A549 (cell line): ENCODE measurements around the gene CD82. TPM values are rescaled to one million over a fixed set of nuclear protein-coding genes. Genes with fewer than 3 reads are reported as not detected.

ENCODE experiments used
- ATAC-seq, 2 experiments: fragments of 200-7000 bp in 1 of 2; fragments of >200 bp in 1 of 2; cut with Nextera tagmentation in 1 of 2; cut with Tn5 transposase in 1 of 2; 3 replicates each; pipeline versions ENCODE4 v1.8.0 to v1.9.1; 2018 to 2020; ENCODE audit warnings: mild to moderate bottlenecking in 1 of 2, moderate library complexity in 1 of 2
- CTCF ChIA-PET: fragments of 300-600 bp; sonication (Branson Sonifier 250); formaldehyde crosslinking; extraction: SDS; loops from one replicate; lab custom pipeline; 2021; ENCODE audit warnings: antibody characterized with exemption, inconsistent platforms; lab: Yijun Ruan, JAX
- POLR2A ChIA-PET: fragments of 350-600 bp; formaldehyde crosslinking; extraction: SDS; loops from one replicate; lab custom pipeline; 2021; ENCODE audit warnings: antibody characterized with exemption, inconsistent platforms; lab: Yijun Ruan, JAX
- DNase-seq, 2 experiments: peaks; one replicate each; pipeline versions ENCODE4 v3.0.0 to v3.0.0-alpha.2; 2011 to 2016; ENCODE audit warnings: low read depth in 1 of 2, low spot score in 1 of 2
- FAIRE-seq: peaks from 2 replicates; lab custom pipeline; 2011; peaks lifted over from hg19 to GRCh38; lab: Jason Lieb, UNC
- H3K27ac ChIP-seq, 2 experiments: fragments of >200 bp; sonication (Bioruptor Twin); formaldehyde crosslinking; 3 replicates each; pipeline ENCODE4 v1.5.1; 2016 to 2017
- H3K4me1 ChIP-seq: fragments of >200 bp; sonication (Bioruptor Twin); formaldehyde crosslinking; 3 replicates; pipeline ENCODE4 v1.6.1; 2016
- H3K4me2 ChIP-seq: fragments of >200 bp; sonication (Bioruptor Twin); formaldehyde crosslinking; 3 replicates; pipeline ENCODE4 v1.6.1; 2016
- H3K4me3 ChIP-seq: fragments of >200 bp; sonication (Bioruptor Twin); formaldehyde crosslinking; 3 replicates; pipeline ENCODE4 v1.5.1; 2016
- H3K9me3 ChIP-seq: fragments of >200 bp; sonication (Bioruptor Twin); formaldehyde crosslinking; 3 replicates; pipeline ENCODE4 v1.6.1; 2016
- EP300 ChIP-seq, 2 experiments: fragments of >200 bp; sonication (Bioruptor Twin); formaldehyde crosslinking; IDR thresholded peaks; 2 replicates in 1 of 2; 3 replicates in 1 of 2; pipeline ENCODE4 v1.6.1; 2016 to 2017
- HEYL ChIP-seq: fragments of 250-450 bp; sonication (Bioruptor Pico); IDR thresholded peaks from 2 replicates; pipeline ENCODE4 v1.8.0; 2021; ENCODE audit warnings: mild to moderate bottlenecking, moderate library complexity
- HOXA7 ChIP-seq: fragments of 250-450 bp; sonication (Bioruptor Pico); IDR thresholded peaks from 2 replicates; pipeline ENCODE4 v1.5.0; 2020; ENCODE audit warnings: mild to moderate bottlenecking, moderate library complexity
- HOXB5 ChIP-seq: fragments of 250-450 bp; sonication (Bioruptor Pico); IDR thresholded peaks from 2 replicates; pipeline ENCODE4 v1.5.0; 2020; ENCODE audit warnings: mild to moderate bottlenecking, moderate library complexity
- KDM1A ChIP-seq: fragments of 200-600 bp; sonication (generic); IDR thresholded peaks from 2 replicates; pipeline ENCODE4 v1.6.1; 2016; ENCODE audit warnings: low read depth, mild to moderate bottlenecking
- NFE2L2 ChIP-seq: fragments of 150-350 bp; conservative IDR thresholded peaks from 2 replicates; pipeline ENCODE4 v1.6.1; 2014; ENCODE audit warnings: low read length
- PHF8 ChIP-seq: fragments of 200-600 bp; sonication (generic); IDR thresholded peaks from 2 replicates; pipeline ENCODE4 v1.6.1; 2016; ENCODE audit warnings: low read depth, mild to moderate bottlenecking, antibody characterized with exemption, moderate library complexity, borderline replicate concordance
- RARB ChIP-seq: fragments of 250-450 bp; sonication (Bioruptor Pico); IDR thresholded peaks from 2 replicates; pipeline ENCODE4 v1.8.0; 2021; ENCODE audit warnings: mild to moderate bottlenecking, moderate library complexity
- RNF2 ChIP-seq: fragments of 200-600 bp; sonication (generic); IDR thresholded peaks from 2 replicates; pipeline ENCODE4 v1.6.1; 2016; ENCODE audit warnings: low read depth, mild to moderate bottlenecking, antibody characterized with exemption, moderate library complexity, borderline replicate concordance
- TFCP2L1 ChIP-seq: fragments of 250-450 bp; sonication (Bioruptor Pico); IDR thresholded peaks from 2 replicates; pipeline ENCODE4 v1.5.0; 2021; ENCODE audit warnings: mild to moderate bottlenecking
- ZNF302 ChIP-seq: fragments of 250-450 bp; sonication (Bioruptor Pico); IDR thresholded peaks from 2 replicates; pipeline ENCODE4 v1.9.0; 2021; ENCODE audit warnings: inconsistent platforms, mild to moderate bottlenecking, moderate library complexity
- ZSCAN20 ChIP-seq: fragments of 250-450 bp; sonication (Bioruptor Pico); IDR thresholded peaks from 2 replicates; pipeline ENCODE4 v1.8.0; 2022; ENCODE audit warnings: mild to moderate bottlenecking, moderate library complexity
- WGBS: methylation state at CpG from one replicate; pipeline ENCODE4 v1.1.6; 2017; ENCODE audit errors: missing lambda C conversion rate; 5-methylcytosine and 5-hydroxymethylcytosine counted together
- polyA plus RNA-seq, 4 experiments: library from polyadenylated mRNA; depleted of rRNA in 3 of 4; stranded (reverse); fragments of >200 nt; fragmentation: RNase III in 1 of 4; extraction: RNeasy Plus Mini Kit Qiagen cat#74134 plus additional on column Dnase treatment in 1 of 4; gene quantifications; 2 replicates in 3 of 4; 3 replicates in 1 of 4; pipeline ENCODE4 v1.2.3, GENCODE V29; 2011 to 2017
- TF ChIP-seq, protein P1 (sequence below): IDR thresholded peaks from 2 replicates; pipeline ENCODE4 v1.6.1; 2012; ENCODE audit warnings: low read depth, borderline replicate concordance
- TF ChIP-seq, protein P2 (sequence below): fragments of 450-650 bp; IDR thresholded peaks from 2 replicates; pipeline ENCODE4 v1.6.1; 2014; ENCODE audit warnings: antibody characterized with exemption
- TF ChIP-seq, protein P3 (sequence below): fragments of 150-350 bp; IDR thresholded peaks from 2 replicates; pipeline ENCODE4 v1.6.1; 2014; ENCODE audit warnings: low read depth, mild to moderate bottlenecking, low read length
- TF ChIP-seq, protein P4 (sequence below): IDR thresholded peaks from 2 replicates; pipeline ENCODE4 v1.6.1; 2012

CD82 gene
- polyA plus RNA-seq, 2 of the 4 experiments (the other 2 are of a cell fraction), result 2.8 to 3.2 TPM

DNA sequence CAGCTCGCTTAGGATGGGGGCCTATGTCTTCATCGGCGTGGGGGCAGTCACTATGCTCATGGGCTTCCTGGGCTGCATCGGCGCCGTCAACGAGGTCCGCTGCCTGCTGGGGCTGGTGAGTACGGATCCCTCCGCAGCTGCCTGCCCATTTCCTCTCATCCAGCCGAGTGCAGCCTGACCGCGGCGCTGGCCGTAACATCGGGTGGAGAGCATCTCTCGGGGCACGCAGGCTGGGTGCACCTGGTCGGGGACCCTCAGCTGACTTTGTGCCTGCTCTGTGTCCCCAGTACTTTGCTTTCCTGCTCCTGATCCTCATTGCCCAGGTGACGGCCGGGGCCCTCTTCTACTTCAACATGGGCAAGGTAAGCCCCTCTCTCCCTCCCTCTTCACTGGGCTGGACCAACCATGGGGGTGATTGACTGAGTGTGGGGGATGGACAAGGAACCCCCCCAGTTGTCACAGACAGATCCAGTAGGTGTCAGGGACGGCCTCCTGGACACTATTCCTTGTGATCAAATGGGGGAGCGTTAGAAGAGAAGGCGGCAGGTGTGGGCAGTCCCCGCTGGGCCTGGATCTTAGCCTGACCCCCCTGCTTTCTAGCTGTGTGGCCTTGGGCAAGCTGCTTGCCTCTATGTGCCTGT lies 39.7 kb downstream of the CD82 start:
- WGBS, result 73% methylated on average over 24 of the region's 25 CpGs
- no peaks in the 10 kb centered on the region for H3K9me3 ChIP-seq
- peaks cover 33% of the 10 kb centered on the region for H3K4me1 ChIP-seq
- no peak overlapping the region for H3K4me2 ChIP-seq
- no peak for ATAC-seq
- CTCF ChIA-PET, result interaction anchor here (1.2 to 13.0 kb wide), 7 partner anchors 9 to 331 kb away, joined by 3 to 139 read pairs (median 4); no protein-coding TSS in a partner anchor
- POLR2A ChIA-PET, result no interaction called here
- TF ChIP-seq, protein P1, sequence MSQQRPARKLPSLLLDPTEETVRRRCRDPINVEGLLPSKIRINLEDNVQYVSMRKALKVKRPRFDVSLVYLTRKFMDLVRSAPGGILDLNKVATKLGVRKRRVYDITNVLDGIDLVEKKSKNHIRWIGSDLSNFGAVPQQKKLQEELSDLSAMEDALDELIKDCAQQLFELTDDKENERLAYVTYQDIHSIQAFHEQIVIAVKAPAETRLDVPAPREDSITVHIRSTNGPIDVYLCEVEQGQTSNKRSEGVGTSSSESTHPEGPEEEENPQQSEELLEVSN, result no peak
- TF ChIP-seq KDM1A (no peak), HOXA7 (CRISPR knock-in tag) (no peak), HEYL (CRISPR knock-in tag) (no peak), NFE2L2 (no peak), ZSCAN20 (no peak), PHF8 (no peak), EP300 (IDR thresholded peaks at IDR 0.05) (no peak), HOXB5 (no peak), RARB (no peak), TFCP2L1 (CRISPR knock-in tag) (no peak), ZNF302 (CRISPR knock-in tag) (no peak)
- TF ChIP-seq, protein P2, sequence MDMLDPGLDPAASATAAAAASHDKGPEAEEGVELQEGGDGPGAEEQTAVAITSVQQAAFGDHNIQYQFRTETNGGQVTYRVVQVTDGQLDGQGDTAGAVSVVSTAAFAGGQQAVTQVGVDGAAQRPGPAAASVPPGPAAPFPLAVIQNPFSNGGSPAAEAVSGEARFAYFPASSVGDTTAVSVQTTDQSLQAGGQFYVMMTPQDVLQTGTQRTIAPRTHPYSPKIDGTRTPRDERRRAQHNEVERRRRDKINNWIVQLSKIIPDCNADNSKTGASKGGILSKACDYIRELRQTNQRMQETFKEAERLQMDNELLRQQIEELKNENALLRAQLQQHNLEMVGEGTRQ, result no peak
- TF ChIP-seq, protein P3, sequence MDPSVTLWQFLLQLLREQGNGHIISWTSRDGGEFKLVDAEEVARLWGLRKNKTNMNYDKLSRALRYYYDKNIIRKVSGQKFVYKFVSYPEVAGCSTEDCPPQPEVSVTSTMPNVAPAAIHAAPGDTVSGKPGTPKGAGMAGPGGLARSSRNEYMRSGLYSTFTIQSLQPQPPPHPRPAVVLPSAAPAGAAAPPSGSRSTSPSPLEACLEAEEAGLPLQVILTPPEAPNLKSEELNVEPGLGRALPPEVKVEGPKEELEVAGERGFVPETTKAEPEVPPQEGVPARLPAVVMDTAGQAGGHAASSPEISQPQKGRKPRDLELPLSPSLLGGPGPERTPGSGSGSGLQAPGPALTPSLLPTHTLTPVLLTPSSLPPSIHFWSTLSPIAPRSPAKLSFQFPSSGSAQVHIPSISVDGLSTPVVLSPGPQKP, result no peak
- no peak overlapping the region for H3K4me3 ChIP-seq
- H3K27ac ChIP-seq, result no peak overlapping the region
- no peak for DNase-seq
- FAIRE-seq, result no peak

DNA sequence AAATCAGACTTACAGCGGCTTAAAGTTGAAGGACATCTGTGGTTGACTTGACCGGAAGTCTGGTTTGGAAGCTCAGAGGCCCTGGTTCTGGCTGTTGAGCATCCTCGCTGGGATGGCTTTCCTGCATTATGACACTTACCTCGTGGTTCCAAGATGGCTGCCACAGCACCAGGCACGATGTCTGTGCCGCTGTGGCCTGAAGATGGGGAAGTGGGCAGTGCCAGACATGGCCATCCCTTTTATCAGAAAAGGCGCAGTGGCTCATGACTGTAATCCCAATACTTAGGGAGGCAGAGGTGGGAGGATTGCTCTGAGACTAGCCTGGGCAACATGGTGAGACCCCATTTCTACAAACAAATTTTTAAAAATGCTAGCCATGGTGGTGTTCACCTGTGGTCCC lies 40.5 kb downstream of the CD82 start:
- no peak overlapping the region for H3K4me2 ChIP-seq
- FAIRE-seq, result no peak
- 81% methylated on average over 7 of the region's 7 CpGs for whole genome bisulfite sequencing
- no peaks in the 10 kb centered on the region for H3K9me3 ChIP-seq
- H3K27ac ChIP-seq, result no peak overlapping the region
- no peak for DNase-seq
- no peak overlapping the region for H3K4me3 ChIP-seq
- POLR2A ChIA-PET, result no interaction called here
- H3K4me1 ChIP-seq, result peaks cover 32% of the 10 kb centered on the region
- CTCF ChIA-PET, result interaction anchor here (1.0 to 13.0 kb wide), 5 partner anchors 8 to 49 kb away, joined by 3 to 139 read pairs (median 6); partner anchors contain the start of gene CD82
- ATAC-seq, result no peak
- TF ChIP-seq, protein P4, sequence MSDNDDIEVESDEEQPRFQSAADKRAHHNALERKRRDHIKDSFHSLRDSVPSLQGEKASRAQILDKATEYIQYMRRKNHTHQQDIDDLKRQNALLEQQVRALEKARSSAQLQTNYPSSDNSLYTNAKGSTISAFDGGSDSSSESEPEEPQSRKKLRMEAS, result no peak
- TF ChIP-seq RNF2 (no peak), TFCP2L1 (CRISPR knock-in tag) (no peak), ZSCAN20 (no peak)

DNA sequence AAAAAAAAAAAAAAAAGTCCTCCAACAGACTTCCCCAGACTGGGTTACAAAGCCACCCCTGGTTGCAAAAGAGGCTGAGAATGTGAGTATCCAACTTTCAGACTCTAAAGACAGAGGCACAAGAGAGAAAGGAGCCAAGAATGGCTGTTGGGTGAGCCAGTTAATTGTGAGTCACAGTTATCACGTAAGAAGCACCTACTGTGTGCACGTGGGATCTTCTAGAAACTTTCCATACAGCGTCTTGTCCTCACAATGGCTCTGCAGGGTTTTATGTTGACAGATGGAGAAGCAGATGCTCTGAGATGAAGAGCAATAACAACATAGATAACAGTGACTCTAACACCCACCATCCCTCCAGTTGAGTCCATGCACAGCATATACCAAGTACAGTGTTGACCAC lies 41.0 kb downstream of the CD82 start:
- ATAC-seq (no peak), FAIRE-seq (no peak), DNase-seq (no peak)
- POLR2A ChIA-PET, result no interaction called here
- WGBS, result 40% methylated on average over 3 of the region's 3 CpGs
- Histone ChIP-seq H3K9me3 (no peaks in the 10 kb centered on the region), H3K4me1 (peaks cover 27% of the 10 kb centered on the region), H3K4me2 (no peak overlapping the region), H3K4me3 (no peak overlapping the region), H3K27ac (no peak overlapping the region)
- CTCF ChIA-PET, result interaction anchor here (0.7 to 13.0 kb wide), 5 partner anchors 8 to 288 kb away, joined by 3 to 139 read pairs (median 4); partner anchors contain the start of gene CD82
- TF ChIP-seq ZNF302 (CRISPR knock-in tag), result no peak
- TF ChIP-seq, all 56 proteins: peak for 0
